GM21381 (cell line): Measurements from ENCODE around the gene SH3D21.

Experiments used
- ATAC-seq: cut with Tn5 transposase; IDR thresholded peaks from one replicate; pipeline ENCODE4 v1.9.1; 2021; ENCODE audit warnings: mild to moderate bottlenecking, moderate library complexity; ENCODE audit not compliant: unreplicated experiment

The SH3D21 gene

GRCh38 chr1:36328713-36329112, 22.5 kb downstream of the SH3D21 start:
- ATAC-seq, result no peak

GRCh38 chr1:36329817-36330216, 23.6 kb downstream of the SH3D21 start:
- no peak for ATAC-seq

DNA sequence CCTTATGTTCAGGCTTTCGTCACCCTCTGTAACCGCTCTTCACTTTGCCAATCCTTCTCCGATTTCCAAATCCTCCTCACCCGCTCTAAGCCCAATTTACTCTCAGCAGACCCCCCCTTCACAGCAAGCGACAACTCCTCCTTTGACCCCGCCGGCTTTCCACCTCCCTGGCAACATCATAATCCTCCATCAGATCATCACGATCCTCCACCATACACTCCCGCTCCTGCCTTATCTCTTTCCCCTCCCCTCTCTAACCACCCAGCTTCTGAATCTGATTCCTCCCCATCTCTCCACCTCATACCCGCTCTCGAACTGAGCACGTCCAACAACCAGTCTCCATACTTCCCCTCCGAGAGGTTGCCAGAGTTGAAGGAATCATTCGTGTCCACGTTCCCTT, 24.8 kb downstream of the SH3D21 start:
- no peak for ATAC-seq

GRCh38 chr1:36337830-36338229, 31.7 kb downstream of the SH3D21 start:
- ATAC-seq, result no peak

GRCh38 chr1:36339215-36339614, 33.0 kb downstream of the SH3D21 start:
- ATAC-seq, result no peak

- no peak for ATAC-seq
These were observed 33.4 kb downstream of the SH3D21 start for GRCh38 chr1:36339615-36340014.

GRCh38 chr1:36341626-36342320, 35.6 kb downstream of the SH3D21 start:
- no peak for ATAC-seq

- ATAC-seq, result no peak
These were observed 36.4 kb downstream of the SH3D21 start for GRCh38 chr1:36342426-36343185.

DNA sequence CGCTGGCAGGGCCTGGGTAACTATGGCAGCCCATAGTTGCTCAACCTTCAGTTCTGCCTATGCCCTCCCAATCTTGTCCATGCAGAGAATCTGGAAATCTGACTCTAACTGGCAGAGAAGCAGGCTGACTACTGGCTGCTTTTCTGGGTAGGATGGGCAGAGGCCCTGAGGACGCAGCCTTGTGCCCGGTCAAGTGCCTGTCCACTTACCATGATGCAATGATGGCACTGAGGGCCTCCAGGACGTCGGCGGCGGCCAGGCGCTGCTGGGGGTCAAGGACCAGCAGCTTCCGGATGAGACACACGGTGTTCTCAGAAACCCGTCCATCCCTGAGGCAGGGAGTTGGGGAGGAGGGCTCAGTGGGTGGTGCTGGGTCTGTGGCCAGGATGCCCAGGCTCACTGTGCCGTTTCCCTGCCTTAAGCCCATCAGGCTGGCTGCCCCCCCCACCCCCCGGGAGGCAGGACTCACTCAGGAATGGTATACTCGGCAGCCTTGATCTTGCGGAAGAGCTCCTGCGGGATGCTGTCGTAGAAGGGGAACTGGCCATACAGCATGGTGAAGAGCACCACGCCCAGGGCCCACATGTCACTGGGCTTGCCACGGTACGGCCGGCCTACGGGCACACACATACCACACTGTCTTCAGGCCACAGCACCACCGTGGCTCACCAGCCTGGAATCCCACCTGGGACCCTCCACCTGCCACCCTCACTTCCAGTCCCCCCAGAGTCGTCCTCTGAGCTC, 37.7 kb downstream of the SH3D21 start:
- ATAC-seq, result no peak

DNA sequence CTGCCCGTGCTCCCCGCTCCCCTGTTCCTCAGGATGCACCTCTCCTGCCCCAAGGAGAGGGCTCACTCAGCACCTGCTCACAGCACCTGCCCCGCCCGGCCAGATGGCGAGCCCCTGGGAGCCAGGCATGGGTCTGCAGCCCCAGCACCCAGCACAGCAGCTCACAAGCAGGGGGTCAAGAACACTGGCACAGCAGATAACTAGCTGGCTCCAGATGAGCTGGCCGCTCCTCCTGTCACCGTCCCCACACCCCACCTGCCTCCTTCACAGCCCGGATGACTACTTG, 38.2 kb downstream of the SH3D21 start:
- no peak for ATAC-seq

GRCh38 chr1:36345353-36345752, 39.2 kb downstream of the SH3D21 start:
- ATAC-seq, result no peak

DNA sequence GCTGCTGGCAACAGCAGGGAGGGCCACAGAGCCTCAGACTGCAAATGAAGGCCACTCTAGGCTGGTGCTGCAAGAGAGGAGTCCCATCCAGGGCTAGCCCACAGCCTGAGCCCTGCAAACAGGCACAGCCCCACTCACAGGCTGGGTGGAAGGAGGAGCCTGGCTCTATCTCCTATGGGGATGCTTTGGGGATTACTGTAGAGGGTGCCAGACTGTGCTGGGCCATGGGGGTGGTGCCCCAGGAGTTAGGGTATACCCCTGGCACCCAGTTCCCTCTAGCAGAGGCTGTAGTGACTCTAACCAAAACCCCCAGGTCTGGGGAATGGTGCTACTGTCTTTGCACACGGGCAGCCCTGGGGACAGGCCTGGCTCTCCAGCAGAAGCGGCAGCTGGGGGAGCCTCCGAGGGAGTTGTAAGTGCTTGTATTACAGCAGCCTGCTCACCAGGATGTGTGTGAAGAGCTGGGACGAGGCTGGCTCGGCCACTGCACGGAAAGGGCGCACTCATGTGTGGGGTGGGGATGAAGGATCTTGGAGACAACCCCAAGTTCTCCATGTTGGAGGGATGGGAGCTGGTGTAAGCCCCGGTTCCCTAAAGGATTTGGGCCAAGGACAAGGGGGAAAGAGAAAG, 40.7 kb downstream of the SH3D21 start:
- no peak for ATAC-seq

DNA sequence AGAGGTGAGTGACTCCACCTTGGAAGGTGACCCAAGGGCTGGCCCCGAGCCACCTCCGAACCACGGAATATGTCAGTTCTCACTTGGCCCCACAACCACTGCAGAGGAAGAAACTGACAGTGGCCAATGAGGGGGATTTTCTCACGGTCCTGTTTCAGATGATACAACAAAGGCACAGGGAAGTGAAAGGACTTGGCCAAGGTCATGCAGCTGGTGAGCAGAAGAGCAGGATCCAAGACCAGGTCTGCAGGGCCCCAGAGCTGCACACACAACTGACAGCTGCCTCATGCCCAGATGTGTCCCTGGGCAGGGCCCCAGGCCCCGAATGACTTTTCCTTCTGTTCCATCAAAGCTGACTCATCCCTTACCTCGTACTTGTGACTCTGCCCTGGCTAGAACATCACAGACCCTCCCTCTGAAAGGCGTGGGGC, 43.1 kb downstream of the SH3D21 start:
- peak; percentile 70 for ATAC-seq

DNA sequence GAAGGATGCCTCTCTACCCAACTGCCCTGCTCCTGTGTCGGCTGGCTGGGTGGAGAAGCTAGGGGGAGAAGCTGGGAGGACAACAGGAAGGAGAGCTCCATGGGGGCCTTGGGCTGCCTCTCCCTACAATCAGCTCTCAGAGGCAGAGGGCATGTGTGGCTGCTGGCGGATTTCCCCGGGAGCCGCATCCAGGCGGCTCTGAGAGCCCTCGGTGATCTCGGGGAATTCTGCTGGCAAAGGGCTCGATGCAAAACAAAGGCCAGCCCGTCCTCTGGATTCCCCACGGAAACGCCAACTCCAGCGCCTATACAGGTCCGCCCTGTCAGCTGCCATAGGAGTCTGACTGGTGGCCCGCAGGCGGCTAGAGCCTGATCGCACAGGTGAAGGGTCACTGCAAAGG, 43.7 kb downstream of the SH3D21 start:
- ATAC-seq, result no peak

- no peak for ATAC-seq
These were observed 44.6 kb downstream of the SH3D21 start for GRCh38 chr1:36350659-36351226.

DNA sequence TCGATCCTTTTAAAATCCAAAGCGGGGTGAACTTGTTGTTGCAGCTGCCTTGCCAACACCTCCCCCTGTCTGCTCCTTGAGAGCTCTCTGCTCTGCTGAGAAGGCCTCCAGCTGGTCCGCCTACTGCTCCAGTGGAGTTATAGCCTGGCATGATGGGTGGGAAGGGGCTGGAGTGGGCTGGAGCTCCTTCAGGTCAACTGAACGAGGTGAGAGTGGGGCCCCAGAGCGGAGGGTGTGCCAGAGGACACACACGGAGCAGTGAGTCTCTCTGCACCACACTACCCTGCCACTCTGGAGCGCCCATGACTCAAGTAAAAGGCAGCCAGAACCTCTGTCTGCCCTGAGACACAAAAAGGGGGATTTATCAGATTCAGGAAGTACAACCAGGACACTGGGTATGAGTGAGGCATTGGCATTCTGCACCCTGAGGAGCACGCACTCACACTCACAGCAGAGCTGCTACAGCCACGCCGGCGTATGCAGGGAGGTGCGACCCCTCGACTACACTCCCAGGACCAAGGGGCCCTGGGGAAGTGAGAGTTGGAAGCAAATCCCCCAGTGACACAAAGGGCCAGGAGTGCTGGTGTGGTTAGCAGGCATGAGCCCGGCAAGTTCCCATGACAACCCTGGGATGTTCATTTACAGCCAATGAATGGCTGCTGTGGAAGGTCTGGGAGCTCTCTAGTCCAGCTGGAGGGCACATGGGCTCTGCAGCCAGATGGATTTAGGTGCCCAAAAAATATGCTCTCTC, 45.2 kb downstream of the SH3D21 start:
- ATAC-seq, result no peak

DNA sequence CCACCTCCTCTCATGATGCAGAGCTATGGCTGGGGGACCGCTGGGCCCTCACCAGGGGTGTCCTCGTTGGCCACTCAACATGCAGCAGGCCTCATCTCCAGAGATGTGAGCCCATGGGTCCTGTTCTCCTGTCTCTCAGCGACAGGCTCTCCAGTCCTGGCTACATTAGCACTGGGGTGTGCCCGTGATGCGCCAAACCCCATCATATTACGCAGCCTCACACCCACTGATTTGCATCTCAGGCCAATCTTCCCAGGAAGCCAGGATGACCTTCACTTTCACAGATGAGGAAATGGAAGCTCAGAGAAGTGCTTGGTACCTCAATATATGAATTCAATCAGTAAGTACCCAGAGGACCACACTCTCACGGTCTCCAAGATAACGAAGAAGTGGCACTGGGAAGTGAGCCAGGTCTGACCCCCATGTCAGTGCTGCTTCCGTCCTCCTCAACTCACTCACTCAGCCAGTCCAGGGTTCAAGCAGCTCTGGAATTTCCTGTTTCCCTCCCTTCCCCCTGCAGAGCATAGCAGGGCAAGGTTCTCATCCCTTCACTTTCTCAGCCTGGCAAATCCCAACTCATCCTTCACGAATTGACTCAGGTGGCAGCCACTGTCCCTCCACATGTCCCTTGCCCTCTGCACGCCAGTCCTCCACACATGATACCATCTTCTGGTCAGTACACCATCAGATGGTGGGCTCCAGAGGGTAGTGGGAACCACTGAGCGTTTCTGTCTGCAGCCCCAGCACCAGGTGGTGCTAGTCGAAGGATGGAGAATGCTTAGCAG, 46.1 kb downstream of the SH3D21 start:
- no peak for ATAC-seq

GRCh38 chr1:36352910-36353878, 47.0 kb downstream of the SH3D21 start:
- ATAC-seq, result no peak

DNA sequence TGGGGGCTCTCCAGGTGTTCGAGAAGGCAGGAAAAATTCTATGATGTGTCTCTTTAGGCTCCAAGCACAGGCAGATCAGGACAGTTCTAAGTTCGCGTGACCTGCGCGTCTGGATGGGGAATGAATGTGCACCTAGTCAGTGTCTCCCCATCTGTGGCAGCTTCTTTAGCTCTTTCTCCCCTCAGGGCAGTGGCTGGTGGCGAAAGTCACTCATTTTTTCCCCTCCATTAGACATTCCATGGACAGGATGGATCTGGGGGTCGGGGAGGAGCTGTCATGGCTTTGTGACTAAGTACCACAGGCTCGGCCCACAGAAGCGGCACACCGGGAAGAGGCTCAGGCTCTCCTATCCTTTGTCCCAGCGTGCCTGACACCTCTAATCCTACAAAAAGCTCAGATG, 48.3 kb downstream of the SH3D21 start:
- no peak for ATAC-seq
